ENCODE results near the gene ELP4. TPM values are rescaled to one million over a fixed set of nuclear protein-coding genes. Genes with fewer than 3 reads are reported as not detected.

Gene ELP4
- total and polyA plus RNA-seq, 3 experiments from 2014 or later = 18.4 to 23.2 (median 20.5) TPM

DNA sequence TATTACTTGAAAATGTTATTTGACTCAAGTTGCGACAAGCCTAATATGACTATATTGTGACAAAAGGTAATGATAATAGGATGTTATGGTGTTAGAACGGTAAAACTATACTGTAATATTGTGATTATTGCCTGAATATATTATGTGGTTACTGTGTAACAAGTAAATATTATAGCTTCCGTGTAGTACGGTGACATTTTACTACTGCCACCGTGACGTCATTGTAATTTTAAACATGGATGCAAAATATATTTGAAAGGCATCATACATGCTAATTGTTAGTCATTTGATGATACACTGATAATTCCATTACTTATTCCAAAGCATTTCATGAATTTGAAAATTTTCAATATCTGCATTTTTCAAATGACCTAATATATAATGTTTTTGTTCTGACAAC is 2.5 kb downstream of the ELP4 start:
- no peaks in the 10 kb centered on the region for H3K9me3 ChIP-seq (ENCODE audit: low read length)
- H3K27ac Mint-ChIP-seq = no peak overlapping the region
- H3K4me3 ChIP-seq (ENCODE audit: low read length) = no peak overlapping the region
- no peaks in the 10 kb centered on the region for H3K27me3 ChIP-seq (ENCODE audit: insufficient read depth, low read length, poor library complexity, severe bottlenecking)
- no peak overlapping the region for H3K4me3 Mint-ChIP-seq
- no peak for DNase-seq
- no peaks in the 10 kb centered on the region for H3K36me3 ChIP-seq (ENCODE audit: insufficient read depth, low read length)
- CTCF ChIA-PET = no interaction called here
- H3K36me3 Mint-ChIP-seq = peaks cover 0 to 13% (median 0%) of the 10 kb centered on the region in 3 donors
- H3K27me3 Mint-ChIP-seq = peaks cover 0 to 1% of the 10 kb centered on the region in 2 donors
- H3K4me1 Mint-ChIP-seq = peaks cover 36 to 47% (median 44%) of the 10 kb centered on the region in 3 donors
- POLR2A ChIA-PET = no interaction called here
- peak overlapping the region; percentile 32 for H3K27ac ChIP-seq (ENCODE audit: low read depth, low read length)
- H3K4me1 ChIP-seq (ENCODE audit: insufficient read depth, low read length) = peaks cover 35% of the 10 kb centered on the region
- H3K9me3 Mint-ChIP-seq = no peaks in the 10 kb centered on the region

- Mint-ChIP-seq H3K9me3 (no peaks in the 10 kb centered on the region), H3K27ac (no peak overlapping the region), H3K4me3 (no peak overlapping the region), H3K4me1 (no peaks in the 10 kb centered on the region), H3K27me3 (no peaks in the 10 kb centered on the region), H3K36me3 (peaks cover 1 to 17% (median 3%) of the 10 kb centered on the region in 3 donors)
- no peaks in the 10 kb centered on the region for H3K9me3 ChIP-seq (ENCODE audit: low read length)
- DNase-seq = no peak
- no peaks in the 10 kb centered on the region for H3K36me3 ChIP-seq (ENCODE audit: insufficient read depth, low read length)
- H3K27me3 ChIP-seq (ENCODE audit: insufficient read depth, low read length, poor library complexity, severe bottlenecking) = no peaks in the 10 kb centered on the region
- H3K27ac ChIP-seq (ENCODE audit: low read depth, low read length) = no peak overlapping the region
- no peaks in the 10 kb centered on the region for H3K4me1 ChIP-seq (ENCODE audit: insufficient read depth, low read length)
- CTCF ChIA-PET = no interaction called here
- POLR2A ChIA-PET = no interaction called here
- no peak overlapping the region for H3K4me3 ChIP-seq (ENCODE audit: low read length)
Observed at GRCh38 chr11:31521497-31522150, 12.1 kb downstream of the ELP4 start.

DNA sequence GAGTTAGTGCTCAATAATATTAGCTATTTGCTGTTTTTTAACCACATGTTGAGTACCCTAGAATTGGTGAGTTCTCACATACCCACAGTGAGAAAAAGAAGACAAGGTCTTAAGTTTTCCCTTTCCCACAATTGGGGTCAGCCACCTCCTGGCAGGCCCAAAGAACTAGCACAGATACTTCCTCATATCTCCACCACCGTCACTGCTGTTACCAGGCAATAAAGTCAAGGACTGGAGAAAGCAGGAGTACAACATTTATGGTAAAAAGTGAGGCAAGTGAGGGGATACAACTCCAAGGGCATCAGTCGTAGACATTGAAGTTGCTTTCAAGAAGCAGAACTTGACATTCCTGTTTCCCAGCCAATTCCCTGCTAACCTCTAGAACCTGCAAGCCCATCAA is 19.6 kb downstream of the ELP4 start:
- H3K4me1 Mint-ChIP-seq = peaks cover 0 to 6% (median 2%) of the 10 kb centered on the region in 3 donors
- Histone ChIP-seq H3K4me3 (ENCODE audit: low read length) (no peak overlapping the region), H3K4me1 (ENCODE audit: insufficient read depth, low read length) (no peaks in the 10 kb centered on the region), H3K9me3 (ENCODE audit: low read length) (no peaks in the 10 kb centered on the region), H3K36me3 (ENCODE audit: insufficient read depth, low read length) (no peaks in the 10 kb centered on the region), H3K27me3 (ENCODE audit: insufficient read depth, low read length, poor library complexity, severe bottlenecking) (no peaks in the 10 kb centered on the region), H3K27ac (ENCODE audit: low read depth, low read length) (no peak overlapping the region)
- no peaks in the 10 kb centered on the region for H3K27me3 Mint-ChIP-seq
- no peak overlapping the region for H3K4me3 Mint-ChIP-seq
- H3K27ac Mint-ChIP-seq = no peak overlapping the region
- H3K9me3 Mint-ChIP-seq = no peaks in the 10 kb centered on the region
- CTCF ChIA-PET = no interaction called here
- H3K36me3 Mint-ChIP-seq = peaks cover 6 to 10% (median 6%) of the 10 kb centered on the region in 3 donors
- DNase-seq = no peak
- POLR2A ChIA-PET = no interaction called here

DNA sequence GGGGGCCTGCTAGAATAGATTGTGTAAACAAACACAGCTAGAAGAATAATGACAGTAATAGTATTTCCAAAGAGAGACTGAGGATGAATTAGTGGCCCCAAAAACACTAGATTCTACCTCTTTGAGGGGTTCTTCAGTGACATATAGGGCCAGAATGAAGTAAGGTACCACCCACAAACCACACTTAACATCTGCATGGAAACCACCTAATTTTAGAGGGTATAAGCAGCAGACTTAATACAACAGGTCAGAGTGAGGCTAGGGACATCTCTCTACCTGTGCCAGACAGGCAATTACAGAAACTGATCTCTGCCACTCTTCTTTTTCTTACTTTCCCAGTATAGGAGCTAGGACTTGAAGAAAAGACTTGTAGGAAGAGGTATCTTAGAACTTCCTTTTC is 20.1 kb downstream of the ELP4 start:
- H3K36me3 Mint-ChIP-seq = peaks cover 6 to 9% (median 8%) of the 10 kb centered on the region in 3 donors
- no peaks in the 10 kb centered on the region for H3K9me3 Mint-ChIP-seq
- peaks cover 0 to 6% (median 2%) of the 10 kb centered on the region in 3 donors for H3K4me1 Mint-ChIP-seq
- no peak overlapping the region for H3K4me3 Mint-ChIP-seq
- Histone ChIP-seq H3K9me3 (ENCODE audit: low read length) (no peaks in the 10 kb centered on the region), H3K4me3 (ENCODE audit: low read length) (no peak overlapping the region), H3K4me1 (ENCODE audit: insufficient read depth, low read length) (no peaks in the 10 kb centered on the region), H3K27me3 (ENCODE audit: insufficient read depth, low read length, poor library complexity, severe bottlenecking) (no peaks in the 10 kb centered on the region), H3K36me3 (ENCODE audit: insufficient read depth, low read length) (no peaks in the 10 kb centered on the region), H3K27ac (ENCODE audit: low read depth, low read length) (no peak overlapping the region)
- POLR2A ChIA-PET = no interaction called here
- H3K27me3 Mint-ChIP-seq = no peaks in the 10 kb centered on the region
- no peak for DNase-seq
- peak overlapping the region in 1 of 8 donors; percentile 17 for H3K27ac Mint-ChIP-seq
- CTCF ChIA-PET = no interaction called here

DNA sequence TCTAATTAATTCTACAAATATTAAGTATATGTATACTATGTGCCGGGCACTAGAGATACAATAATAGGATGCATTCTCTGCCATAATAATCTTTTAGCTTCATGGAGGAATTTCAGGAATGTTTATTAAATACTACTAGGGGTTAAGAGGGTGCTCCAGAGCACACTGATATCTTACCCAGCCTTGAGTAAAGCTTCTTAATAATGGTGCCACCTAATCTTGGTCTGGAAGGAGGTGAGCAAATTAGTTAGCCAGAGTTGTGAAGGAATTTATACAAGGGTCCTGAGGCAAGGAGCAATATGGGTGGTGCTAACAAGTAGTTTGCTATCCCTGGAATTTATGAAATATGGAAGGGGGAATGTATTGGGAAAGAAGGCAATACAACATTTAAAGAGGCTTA is 21.7 kb downstream of the ELP4 start:
- H3K4me3 Mint-ChIP-seq = no peak overlapping the region
- Histone ChIP-seq H3K4me1 (ENCODE audit: insufficient read depth, low read length) (no peaks in the 10 kb centered on the region), H3K27ac (ENCODE audit: low read depth, low read length) (no peak overlapping the region), H3K4me3 (ENCODE audit: low read length) (no peak overlapping the region), H3K36me3 (ENCODE audit: insufficient read depth, low read length) (no peaks in the 10 kb centered on the region), H3K27me3 (ENCODE audit: insufficient read depth, low read length, poor library complexity, severe bottlenecking) (no peaks in the 10 kb centered on the region), H3K9me3 (ENCODE audit: low read length) (no peaks in the 10 kb centered on the region)
- ChIA-PET CTCF (no interaction called here), POLR2A (no interaction called here)
- peaks cover 4 to 9% (median 5%) of the 10 kb centered on the region in 3 donors for H3K36me3 Mint-ChIP-seq
- H3K9me3 Mint-ChIP-seq = no peaks in the 10 kb centered on the region
- DNase-seq = no peak
- no peak overlapping the region for H3K27ac Mint-ChIP-seq
- peaks cover 0 to 6% (median 2%) of the 10 kb centered on the region in 3 donors for H3K4me1 Mint-ChIP-seq
- H3K27me3 Mint-ChIP-seq = no peaks in the 10 kb centered on the region

DNA sequence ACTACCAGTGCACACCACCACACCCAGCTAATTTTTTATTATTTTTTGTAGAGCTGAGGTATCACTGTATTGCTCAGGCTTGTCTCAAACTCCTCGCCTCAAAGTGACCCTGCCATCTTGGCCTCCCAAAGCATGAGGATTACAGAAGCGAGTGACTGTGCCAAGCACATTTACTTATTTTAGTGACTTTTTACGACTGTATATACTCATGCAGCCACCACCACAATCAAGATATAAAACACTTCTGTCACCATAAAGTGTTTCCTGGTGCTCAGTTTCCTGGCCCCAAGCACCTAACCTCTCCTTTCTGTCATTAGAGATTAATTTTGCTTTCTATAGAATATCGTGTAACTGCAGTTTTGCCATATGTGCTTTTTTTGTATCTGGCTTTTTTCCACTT is 25.9 kb downstream of the ELP4 start:
- Mint-ChIP-seq H3K4me1 (peaks cover 0 to 6% (median 0%) of the 10 kb centered on the region in 3 donors), H3K4me3 (no peak overlapping the region), H3K27me3 (no peaks in the 10 kb centered on the region), H3K36me3 (peaks cover 5 to 30% (median 17%) of the 10 kb centered on the region in 3 donors), H3K9me3 (no peaks in the 10 kb centered on the region), H3K27ac (no peak overlapping the region)
- H3K27me3 ChIP-seq (ENCODE audit: insufficient read depth, low read length, poor library complexity, severe bottlenecking) = no peaks in the 10 kb centered on the region
- H3K27ac ChIP-seq (ENCODE audit: low read depth, low read length) = no peak overlapping the region
- H3K36me3 ChIP-seq (ENCODE audit: insufficient read depth, low read length) = no peaks in the 10 kb centered on the region
- ChIA-PET CTCF (no interaction called here), POLR2A (no interaction called here)
- H3K4me1 ChIP-seq (ENCODE audit: insufficient read depth, low read length) = no peaks in the 10 kb centered on the region
- H3K9me3 ChIP-seq (ENCODE audit: low read length) = no peaks in the 10 kb centered on the region
- DNase-seq = no peak
- H3K4me3 ChIP-seq (ENCODE audit: low read length) = no peak overlapping the region

- no peaks in the 10 kb centered on the region for H3K27me3 Mint-ChIP-seq
- H3K36me3 Mint-ChIP-seq = peaks cover 18 to 46% (median 45%) of the 10 kb centered on the region in 3 donors
- no peaks in the 10 kb centered on the region for H3K9me3 ChIP-seq (ENCODE audit: low read length)
- no peak overlapping the region for H3K27ac ChIP-seq (ENCODE audit: low read depth, low read length)
- no peak overlapping the region for H3K4me3 Mint-ChIP-seq
- H3K4me3 ChIP-seq (ENCODE audit: low read length) = no peak overlapping the region
- H3K4me1 Mint-ChIP-seq = no peaks in the 10 kb centered on the region
- no peaks in the 10 kb centered on the region for H3K4me1 ChIP-seq (ENCODE audit: insufficient read depth, low read length)
- ChIA-PET CTCF (no interaction called here), POLR2A (no interaction called here)
- H3K27me3 ChIP-seq (ENCODE audit: insufficient read depth, low read length, poor library complexity, severe bottlenecking) = no peaks in the 10 kb centered on the region
- H3K9me3 Mint-ChIP-seq = peaks cover 0 to 4% (median 0%) of the 10 kb centered on the region in 5 donors
- H3K36me3 ChIP-seq (ENCODE audit: insufficient read depth, low read length) = peaks cover 12% of the 10 kb centered on the region
- no peak overlapping the region for H3K27ac Mint-ChIP-seq
- no peak for DNase-seq
Observed at GRCh38 chr11:31542862-31543261, 33.3 kb downstream of the ELP4 start.

GRCh38 chr11:31555938-31556337 is 46.4 kb downstream of the ELP4 start:
- CTCF ChIA-PET = no interaction called here
- POLR2A ChIA-PET = no interaction called here
- no peak overlapping the region for H3K4me3 Mint-ChIP-seq

More at GRCh38 chr11:31555938-31556337, 46.4 kb downstream of the ELP4 start:
- H3K27ac ChIP-seq (ENCODE audit: low read depth, low read length) = no peak overlapping the region
- no peak overlapping the region for H3K4me3 ChIP-seq (ENCODE audit: low read length)
- peaks cover 0 to 3% (median 0%) of the 10 kb centered on the region in 3 donors for H3K4me1 Mint-ChIP-seq
- no peak overlapping the region for H3K27ac Mint-ChIP-seq
- H3K9me3 Mint-ChIP-seq = no peaks in the 10 kb centered on the region
- no peaks in the 10 kb centered on the region for H3K36me3 ChIP-seq (ENCODE audit: insufficient read depth, low read length)
- no peaks in the 10 kb centered on the region for H3K9me3 ChIP-seq (ENCODE audit: low read length)
- no peaks in the 10 kb centered on the region for H3K4me1 ChIP-seq (ENCODE audit: insufficient read depth, low read length)
- no peaks in the 10 kb centered on the region for H3K27me3 Mint-ChIP-seq
- H3K27me3 ChIP-seq (ENCODE audit: insufficient read depth, low read length, poor library complexity, severe bottlenecking) = no peaks in the 10 kb centered on the region
- H3K36me3 Mint-ChIP-seq = no peaks in the 10 kb centered on the region
- no peak for DNase-seq

Data from CD8-positive, alpha-beta memory T cell (primary cell).